ENCODE results near the gene ABRACL. TPM values are rescaled to one million over a fixed set of nuclear protein-coding genes. Genes with fewer than 3 reads are reported as not detected.

The ABRACL gene
- total and polyA plus RNA-seq, 2 donors (not counting 3 experiments of a cell fraction or from before 2014, with no cell fraction given), result 54.4 to 87.4 TPM

DNA sequence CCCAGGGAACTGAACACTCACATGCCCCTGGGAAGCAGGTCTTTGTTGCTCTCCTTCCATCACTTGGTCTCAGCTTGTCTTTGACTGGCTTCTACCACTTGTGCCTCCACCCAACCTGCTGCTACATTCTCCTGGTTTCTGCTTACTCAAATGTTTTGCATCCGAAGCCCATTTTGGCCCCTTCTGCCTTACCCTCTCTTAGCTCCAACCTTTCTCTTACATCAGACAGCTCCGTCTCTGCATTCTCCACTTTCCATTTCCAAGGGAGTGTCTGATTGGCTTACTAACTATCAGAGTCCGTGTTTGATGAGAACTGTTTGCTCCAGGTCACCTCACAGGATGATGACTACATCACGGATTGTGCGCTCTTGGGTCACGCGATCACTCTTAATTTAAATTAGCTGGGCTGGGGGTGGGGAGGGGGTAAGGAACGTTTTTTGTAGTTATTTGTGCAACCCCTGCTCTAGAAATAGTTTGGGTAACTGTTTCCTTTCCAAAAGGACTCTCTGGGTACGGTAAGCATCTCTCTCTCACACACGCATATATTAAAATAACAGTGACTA is 844 bp upstream of the ABRACL start:
- intact Hi-C loops (cut with micrococcal nuclease), result loop anchor here (1.0 to 2.0 kb wide), 4 partner anchors 39 to 337 kb away; partner anchors contain the start of genes HECA and REPS1
- TF ChIP-seq FOS (IDR thresholded peaks at IDR 0.05; ENCODE audit: borderline replicate concordance, insufficient read depth, low read length), result no peak
- TF ChIP-seq GATA2 (IDR thresholded peaks at IDR 0.05; ENCODE audit: insufficient read depth, insufficient read length, low read depth, low read length), result no peak
- TF ChIP-seq, protein P1, sequence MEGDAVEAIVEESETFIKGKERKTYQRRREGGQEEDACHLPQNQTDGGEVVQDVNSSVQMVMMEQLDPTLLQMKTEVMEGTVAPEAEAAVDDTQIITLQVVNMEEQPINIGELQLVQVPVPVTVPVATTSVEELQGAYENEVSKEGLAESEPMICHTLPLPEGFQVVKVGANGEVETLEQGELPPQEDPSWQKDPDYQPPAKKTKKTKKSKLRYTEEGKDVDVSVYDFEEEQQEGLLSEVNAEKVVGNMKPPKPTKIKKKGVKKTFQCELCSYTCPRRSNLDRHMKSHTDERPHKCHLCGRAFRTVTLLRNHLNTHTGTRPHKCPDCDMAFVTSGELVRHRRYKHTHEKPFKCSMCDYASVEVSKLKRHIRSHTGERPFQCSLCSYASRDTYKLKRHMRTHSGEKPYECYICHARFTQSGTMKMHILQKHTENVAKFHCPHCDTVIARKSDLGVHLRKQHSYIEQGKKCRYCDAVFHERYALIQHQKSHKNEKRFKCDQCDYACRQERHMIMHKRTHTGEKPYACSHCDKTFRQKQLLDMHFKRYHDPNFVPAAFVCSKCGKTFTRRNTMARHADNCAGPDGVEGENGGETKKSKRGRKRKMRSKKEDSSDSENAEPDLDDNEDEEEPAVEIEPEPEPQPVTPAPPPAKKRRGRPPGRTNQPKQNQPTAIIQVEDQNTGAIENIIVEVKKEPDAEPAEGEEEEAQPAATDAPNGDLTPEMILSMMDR (IDR thresholded peaks at IDR 0.05; ENCODE audit: extremely low read depth in 1 of 2, insufficient read depth in 1 of 2, low read depth in 1 of 2, low read length in 2 of 2), result no peak
- no peak for TF ChIP-seq MYC (IDR thresholded peaks at IDR 0.05; ENCODE audit: low read depth, low read length)
- TF ChIP-seq, protein P2, sequence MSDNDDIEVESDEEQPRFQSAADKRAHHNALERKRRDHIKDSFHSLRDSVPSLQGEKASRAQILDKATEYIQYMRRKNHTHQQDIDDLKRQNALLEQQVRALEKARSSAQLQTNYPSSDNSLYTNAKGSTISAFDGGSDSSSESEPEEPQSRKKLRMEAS (IDR thresholded peaks at IDR 0.05; ENCODE audit: insufficient read depth, insufficient read length), result no peak
- TF ChIP-seq JUN (IDR thresholded peaks at IDR 0.05; ENCODE audit: borderline replicate concordance, insufficient read depth, insufficient read length, low read depth), result no peak
- no peak for TF ChIP-seq POLR2AphosphoS5 (IDR thresholded peaks at IDR 0.05; ENCODE audit: insufficient read depth, low read depth, low read length)
- TF ChIP-seq EZH2 (IDR thresholded peaks at IDR 0.05; ENCODE audit: borderline replicate concordance, low read depth, low read length, severe bottlenecking), result no peak
- no peak for TF ChIP-seq POLR2A (IDR thresholded peaks at IDR 0.05; ENCODE audit: low read depth, low read length)

More for the DNA sequence above, 844 bp upstream of the ABRACL start:
- POLR2A ChIA-PET, result no interaction called here
- Histone ChIP-seq H3K9me3 (replicated peaks; ENCODE audit: control insufficient read depth, insufficient read depth, low read length) (no peaks in the 10 kb centered on the region), H3K4me2 (ENCODE audit: insufficient read depth, low read length) (peak overlapping the region; percentile 93), H3K27ac (ENCODE audit: insufficient read depth, low read depth, low read length) (peak overlapping the region; percentile 81), H2AFZ (ENCODE audit: low read depth, low read length) (peak overlapping the region; percentile 79), H3K79me2 (ENCODE audit: control insufficient read depth, insufficient read depth, low read length) (peaks cover 40% of the 10 kb centered on the region), H3K36me3 (ENCODE audit: control insufficient read depth in 2 of 2, extremely low read depth in 1 of 2, insufficient read depth in 2 of 2, low read length in 2 of 2) (no peaks in the 10 kb centered on the region), H3K9ac (replicated peaks; ENCODE audit: extremely low read depth, insufficient read depth, low read length) (peak overlapping the region; percentile 87), H4K20me1 (replicated peaks; ENCODE audit: control insufficient read depth, extremely low read depth, insufficient read depth, low read length) (no peaks in the 10 kb centered on the region), H3K4me3 (replicated peaks in 1 of 3; ENCODE audit: insufficient read depth in 1 of 3, low read depth in 1 of 3, low read length in 3 of 3) (peak overlapping the region; percentile 74 to 94 (median 77)), H3K4me1 (ENCODE audit: control insufficient read depth, extremely low read depth, insufficient read depth, low read length) (peaks cover 19% of the 10 kb centered on the region), H3K9me1 (replicated peaks; ENCODE audit: control insufficient read depth, extremely low read depth, insufficient read depth, low read length) (no peaks in the 10 kb centered on the region), H3K27me3 (ENCODE audit: control insufficient read depth in 2 of 2, insufficient read depth in 2 of 2, low read length in 2 of 2) (no peaks in the 10 kb centered on the region)
- no peak for FAIRE-seq
- dilution Hi-C loops (cut with MboI; ENCODE audit: extremely low pct_ligation_motif_present, low sequenced_read_pairs), result no loop called here
- CTCF ChIA-PET, result no interaction called here
- no TSS peak for BruUV-seq (replicated peaks)
- DNase-seq (ENCODE audit: low read depth, low spot score), result peak; percentile 52
